Parathyroid adenoma (tissue), 2 donors: ENCODE data around the gene LGALS3BP.

ENCODE experiments used
- H2AFZ ChIP-seq: fragments of 300-600 bp; sonication (generic); one replicate; pipeline ENCODE4 v1.7.0; 2017; ENCODE audit warnings: antibody characterized with exemption, mild to moderate bottlenecking
- H3K27ac ChIP-seq: fragments of 300-600 bp; sonication (generic); one replicate; pipeline ENCODE4 v1.7.0; 2017
- H3K27me3 ChIP-seq: fragments of 300-600 bp; sonication (generic); one replicate; pipeline ENCODE4 v1.7.0; 2017; ENCODE audit warnings: low read length; ENCODE audit not compliant: control insufficient read depth, insufficient read depth
- H3K36me3 ChIP-seq: fragments of 300-600 bp; sonication (generic); one replicate; pipeline ENCODE4 v1.7.0; 2017; ENCODE audit warnings: low read length; ENCODE audit not compliant: control insufficient read depth, insufficient read depth
- H3K4me1 ChIP-seq: fragments of 300-600 bp; sonication (generic); one replicate; pipeline ENCODE4 v1.7.0; 2017; ENCODE audit warnings: control low read depth
- H3K4me2 ChIP-seq: fragments of 300-600 bp; sonication (generic); one replicate; pipeline ENCODE4 v1.7.0; 2017; ENCODE audit warnings: low read length
- H3K4me3 ChIP-seq: fragments of 300-600 bp; sonication (generic); one replicate; pipeline ENCODE4 v1.7.0; 2017; ENCODE audit warnings: low read depth, low read length
- H3K79me2 ChIP-seq: fragments of 300-600 bp; sonication (generic); one replicate; pipeline ENCODE4 v1.7.0; 2017; ENCODE audit warnings: control low read depth
- H3K9ac ChIP-seq: fragments of 300-600 bp; sonication (generic); one replicate; pipeline ENCODE4 v1.7.0; 2017; ENCODE audit warnings: mild to moderate bottlenecking
- H3K9me3 ChIP-seq: fragments of 300-600 bp; sonication (generic); one replicate; pipeline ENCODE4 v1.7.0; 2017; ENCODE audit warnings: low read length; ENCODE audit not compliant: control insufficient read depth
- CTCF ChIP-seq: fragments of 300-600 bp; sonication (generic); IDR thresholded peaks from one replicate; pipeline ENCODE4 v1.7.0; 2017; ENCODE audit warnings: antibody characterized with exemption, mild to moderate bottlenecking
- donor health status: primary hyperparathyroidism.

LGALS3BP gene

GRCh38 chr17:78971756-78972506 lies 7.8 kb downstream of the LGALS3BP start:
- no peaks in the 10 kb centered on the region for H3K36me3 ChIP-seq
- no peak overlapping the region for H3K4me3 ChIP-seq
- H3K4me2 ChIP-seq: peak overlapping the region; percentile 1
- H3K9me3 ChIP-seq: no peaks in the 10 kb centered on the region
- H3K27ac ChIP-seq: no peak overlapping the region
- TF ChIP-seq CTCF: no peak
- H2AFZ ChIP-seq: peak overlapping the region; percentile 48
- H3K27me3 ChIP-seq: no peaks in the 10 kb centered on the region
- H3K9ac ChIP-seq: no peak overlapping the region
- peaks cover 17% of the 10 kb centered on the region for H3K4me1 ChIP-seq
- H3K79me2 ChIP-seq: no peaks in the 10 kb centered on the region

- no peak overlapping the region for H3K27ac ChIP-seq
- H3K9ac ChIP-seq: no peak overlapping the region
Measured at GRCh38 chr17:78970834-78971755, 8.6 kb downstream of the LGALS3BP start.

GRCh38 chr17:78969865-78970264 lies 9.9 kb downstream of the LGALS3BP start:
- no peaks in the 10 kb centered on the region for H3K79me2 ChIP-seq
- H2AFZ ChIP-seq: no peak overlapping the region
- H3K4me2 ChIP-seq: no peak overlapping the region
- no peak overlapping the region for H3K27ac ChIP-seq
- H3K4me1 ChIP-seq: peaks cover 8% of the 10 kb centered on the region
- H3K27me3 ChIP-seq: no peaks in the 10 kb centered on the region
- no peak overlapping the region for H3K4me3 ChIP-seq
- no peaks in the 10 kb centered on the region for H3K36me3 ChIP-seq
- TF ChIP-seq CTCF: no peak
- H3K9ac ChIP-seq: no peak overlapping the region
- H3K9me3 ChIP-seq: no peaks in the 10 kb centered on the region

More at GRCh38 chr17:78970834-78971755, 8.6 kb downstream of the LGALS3BP start:
- Histone ChIP-seq H3K27me3 (no peaks in the 10 kb centered on the region), H3K4me3 (no peak overlapping the region), H3K4me2 (peak overlapping the region; percentile 1), H3K36me3 (no peaks in the 10 kb centered on the region), H2AFZ (peak overlapping the region; percentile 48), H3K9me3 (no peaks in the 10 kb centered on the region), H3K79me2 (no peaks in the 10 kb centered on the region), H3K4me1 (peaks cover 17% of the 10 kb centered on the region)
- TF ChIP-seq CTCF: peak; percentile 93

- Histone ChIP-seq H3K4me1 (peaks cover 7% of the 10 kb centered on the region), H2AFZ (no peak overlapping the region), H3K27me3 (no peaks in the 10 kb centered on the region), H3K9ac (no peak overlapping the region), H3K4me3 (no peak overlapping the region), H3K9me3 (no peaks in the 10 kb centered on the region), H3K79me2 (no peaks in the 10 kb centered on the region), H3K27ac (no peak overlapping the region), H3K36me3 (no peaks in the 10 kb centered on the region), H3K4me2 (no peak overlapping the region)
- no peak for TF ChIP-seq CTCF
Measured at GRCh38 chr17:78967782-78968362, 11.9 kb downstream of the LGALS3BP start.
